Adrenal gland (tissue), 19 donors: Measurements from ENCODE around the gene NINJ1. TPM values are rescaled to one million over a fixed set of nuclear protein-coding genes. Genes with fewer than 3 reads are reported as not detected.

Experiments used
- DNase-seq, 7 donors: peaks; one replicate each; pipeline ENCODE4 v3.0.0-alpha.2; 2019 to 2020
- H3K27ac ChIP-seq, 5 donors: fragments of 200-600 bp; sonication (generic) in 4 of 5; 1 replicate in 3 of 5; 2 replicates in 2 of 5; pipeline versions ENCODE4 v1.5.1 to v1.8.0; 2016 to 2020; ENCODE audit warnings: mild to moderate bottlenecking in 1 of 5
- H3K27me3 ChIP-seq: fragments of 200-600 bp; 2 replicates; pipeline ENCODE4 v1.8.0; 2021
- H3K36me3 ChIP-seq, 2 donors: fragments of 200-600 bp; replicated peaks in 1 of 2; 1 replicate in 1 of 2; 2 replicates in 1 of 2; pipeline versions ENCODE4 v1.5.1 to v1.8.0; 2018 to 2022
- H3K4me1 ChIP-seq, 2 donors: fragments of 200-600 bp; replicated peaks in 1 of 2; 1 replicate in 1 of 2; 2 replicates in 1 of 2; pipeline versions ENCODE4 v1.5.1 to v1.8.0; 2018 to 2021
- H3K4me3 ChIP-seq, 4 donors: fragments of 200-600 bp; sonication (generic) in 3 of 4; one replicate each; pipeline ENCODE4 v1.5.1; 2016 to 2018
- H3K9me3 ChIP-seq, 3 donors: fragments of 200-600 bp; sonication (generic) in 1 of 3; replicated peaks in 1 of 3; 1 replicate in 2 of 3; 2 replicates in 1 of 3; pipeline versions ENCODE4 v1.5.1 to v1.8.0; 2016 to 2021
- POLR2A ChIP-seq, 2 donors: fragments of 450-650 bp; IDR thresholded peaks; one replicate each; pipeline ENCODE4 v1.6.1; 2017; ENCODE audit warnings: antibody characterized with exemption in 2 of 2, mild to moderate bottlenecking in 2 of 2, moderate library complexity in 1 of 2
- WGBS, 4 donors: extraction: QIAGEN DNeasy Blood & Tissue Kit in 2 of 4; methylation state at CpG; one replicate each; pipeline versions ENCODE4 v1.1.5 to v1.1.7; 2013 to 2017; 5-methylcytosine and 5-hydroxymethylcytosine counted together
- intact Hi-C, 2 donors: fragments of 100-400 bp; cut with DNase I; formaldehyde crosslinking; loops; one replicate each; pipeline versions ENCODE4 v1.14.1 to v1.15.0; 2022 to 2023
- long read RNA-seq, 10 donors: library from polyadenylated mRNA in 3 of 10; unstranded in 2 of 10; stranded (forward) in 1 of 10; transcript quantifications; one replicate each; pipeline ENCODE4 v2.0.0 and lab custom pipeline, GENCODE V29; 2021 to 2026
- polyA plus RNA-seq, 3 donors: library from polyadenylated mRNA; stranded (reverse); fragments of 200-250 nt in 2 of 3; fragments of 350-450 nt in 1 of 3; fragmentation: Illumina TruSeq in 1 of 3; extraction: RNeasy Lipid Tissue Mini Kit (QIAGEN cat#74804) in 1 of 3; gene quantifications; one replicate each; pipeline ENCODE4 v1.2.3, GENCODE V29; 2013 to 2014
- total RNA-seq, 9 donors: library from RNA; depleted of rRNA in 4 of 9; stranded (reverse); fragments of >200 nt in 4 of 9; fragments of 120-200 nt in 1 of 9; fragmentation: NEBNext Ultra II Directional in 1 of 9; extraction: Animal tissue kit (Norgen Biotek cat#: 25700) in 1 of 9; gene quantifications; one replicate each; pipeline versions ENCODE4 v1.1.0 to v1.2.4, GENCODE V29; 2013 to 2023
- TF ChIP-seq, protein P1 (sequence below), 6 experiments: fragments of 450-650 bp in 4 of 6; fragments of 200-600 bp in 2 of 6; sonication (generic) in 1 of 6; IDR thresholded peaks; 1 replicate in 5 of 6; 2 replicates in 1 of 6; pipeline versions ENCODE4 v1.5.1 to v1.8.0; 2016 to 2021; ENCODE audit warnings: antibody characterized with exemption in 6 of 6, mild to moderate bottlenecking in 2 of 6, moderate library complexity in 1 of 6
- donor health status: healthy with polysubstance abuse.
- donor health status: Bipolar disorder and iron deficiency.
- donor health status: DM: yes; HTN: yes; CAD: no.
- donor health status: DM: no; HTN: no; CAD: no.
- donor health status: DM: no; HTN: no; CAD: no.
- donor health status: DM: yes; HTN: yes; CAD: no.

NINJ1 gene, protein sequence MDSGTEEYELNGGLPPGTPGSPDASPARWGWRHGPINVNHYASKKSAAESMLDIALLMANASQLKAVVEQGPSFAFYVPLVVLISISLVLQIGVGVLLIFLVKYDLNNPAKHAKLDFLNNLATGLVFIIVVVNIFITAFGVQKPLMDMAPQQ
- total RNA-seq, result 100 to 1,000 TPM in 8 of 9 donors, 10 to 100 TPM in 1; 25.6 to 339 (median 177) TPM
- 100 to 1,000 TPM in 2 of 3 donors, 10 to 100 TPM in 1; 31.1 to 135 (median 101) TPM for polyA plus RNA-seq
- long read RNA-seq, donor 1, transcript NINJ1-201 (4 exons, 1,281 nt), result major isoform, 20 of 27 reads
- long read RNA-seq, donor 1, partial matches to known transcripts, result 5 of 27 reads
- long read RNA-seq, donor 1, other reads (novel, unspliced or antisense), result 0 of 27 reads
- long read RNA-seq, donor 2, transcript NINJ1-201 (4 exons, 1,281 nt), result major isoform, 28 of 34 reads
- long read RNA-seq, donor 2, transcript NINJ1-204 (2 exons, 2,026 nt), result minor isoform, 5 of 34 reads
- long read RNA-seq, donor 2, partial matches to known transcripts, result 0 of 34 reads
- long read RNA-seq, donor 2, other reads (novel, unspliced or antisense), result 0 of 34 reads
- long read RNA-seq, donor 3, transcript NINJ1-201 (4 exons, 1,281 nt), result major isoform, 11 of 11 reads
- long read RNA-seq, donor 3, partial matches to known transcripts, result 0 of 11 reads
- long read RNA-seq, donor 3, other reads (novel, unspliced or antisense), result 0 of 11 reads
- long read RNA-seq, donor 4, transcript NINJ1-201 (4 exons, 1,281 nt), result major isoform, 244 of 284 reads
- long read RNA-seq, donor 4, transcript NINJ1-204 (2 exons, 2,026 nt), result minor isoform, 7 of 284 reads
- long read RNA-seq, donor 4, partial matches to known transcripts, result 4 of 284 reads
- long read RNA-seq, donor 4, other reads (novel, unspliced or antisense), result 23 of 284 reads
- long read RNA-seq, donor 5, transcript NINJ1-202 (5 exons, 861 nt), result minor isoform, 5 of 378 reads
- long read RNA-seq, donor 5, transcript NINJ1-201 (4 exons, 1,281 nt), result major isoform, 354 of 378 reads
- long read RNA-seq, donor 5, partial matches to known transcripts, result 7 of 378 reads
- long read RNA-seq, donor 5, other reads (novel, unspliced or antisense), result 11 of 378 reads
- long read RNA-seq, donor 6, transcript NINJ1-201 (4 exons, 1,281 nt), result major isoform, 133 of 161 reads
- long read RNA-seq, donor 6, partial matches to known transcripts, result 2 of 161 reads
- long read RNA-seq, donor 6, other reads (novel, unspliced or antisense), result 24 of 161 reads
- long read RNA-seq, donor 7, transcript NINJ1-201 (4 exons, 1,281 nt), result major isoform, 7 of 7 reads
- long read RNA-seq, donor 7, partial matches to known transcripts, result 0 of 7 reads
- long read RNA-seq, donor 7, other reads (novel, unspliced or antisense), result 0 of 7 reads
- long read RNA-seq, donor 8, transcript NINJ1-201 (4 exons, 1,281 nt), result major isoform, 18 of 20 reads
- long read RNA-seq, donor 8, partial matches to known transcripts, result 0 of 20 reads
- long read RNA-seq, donor 8, other reads (novel, unspliced or antisense), result 0 of 20 reads
- long read RNA-seq, donor 9, transcript NINJ1-201 (4 exons, 1,281 nt), result major isoform, 11 of 20 reads
- long read RNA-seq, donor 9, partial matches to known transcripts, result 6 of 20 reads
- long read RNA-seq, donor 9, other reads (novel, unspliced or antisense), result 0 of 20 reads
- long read RNA-seq, donor 10, transcript NINJ1-201 (4 exons, 1,281 nt), result major isoform, 11 of 11 reads
- long read RNA-seq, donor 10, partial matches to known transcripts, result 0 of 11 reads
- long read RNA-seq, donor 10, other reads (novel, unspliced or antisense), result 0 of 11 reads

DNA sequence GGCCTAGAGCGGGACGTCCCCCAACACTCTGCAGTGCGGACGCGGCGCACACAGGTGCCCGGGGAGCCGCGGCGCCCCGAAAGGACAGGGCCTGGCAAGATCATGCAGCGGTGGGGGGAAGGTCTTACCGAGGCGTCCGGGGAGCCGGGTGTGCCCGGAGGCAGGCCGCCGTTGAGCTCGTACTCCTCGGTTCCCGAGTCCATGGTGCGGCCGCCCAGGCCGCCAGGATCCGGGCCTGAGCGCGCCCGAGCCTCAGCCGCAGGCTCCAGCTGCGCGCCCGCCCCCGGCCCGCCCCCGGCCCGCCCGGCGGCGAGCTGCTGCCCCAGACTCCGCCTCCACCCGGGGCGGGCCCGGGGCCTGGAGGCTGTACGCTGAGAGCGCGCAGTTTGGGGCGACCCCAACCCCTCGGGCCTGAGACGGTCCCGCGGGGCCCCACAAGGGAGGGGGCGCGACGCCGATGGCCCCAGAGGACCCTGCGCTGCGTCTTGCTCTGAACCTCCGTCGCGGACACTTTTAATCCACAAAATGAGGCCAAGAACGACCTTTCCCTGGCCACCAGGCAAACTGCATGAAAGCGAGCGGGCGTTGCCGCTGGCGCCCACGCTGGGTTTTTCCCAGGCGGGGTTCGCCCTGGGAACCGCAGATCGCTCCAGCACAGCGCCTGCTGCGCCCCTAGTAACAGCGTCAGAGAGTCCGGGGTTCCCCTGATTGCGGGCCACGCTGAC is at the start of gene NINJ1:
Gene NINJ1, minus strand, starts transcription at position 237 of the 725 bp plus-strand sequence. Its CDS starts 34 bp downstream, at position 203.
- DNase-seq, result peak; percentile 67 to 82 (median 77)
- intact Hi-C loops, result no loop called here
- TF ChIP-seq POLR2A (IDR thresholded peaks at IDR 0.05), result peak; percentile 78 to 92
- TF ChIP-seq, protein P1, sequence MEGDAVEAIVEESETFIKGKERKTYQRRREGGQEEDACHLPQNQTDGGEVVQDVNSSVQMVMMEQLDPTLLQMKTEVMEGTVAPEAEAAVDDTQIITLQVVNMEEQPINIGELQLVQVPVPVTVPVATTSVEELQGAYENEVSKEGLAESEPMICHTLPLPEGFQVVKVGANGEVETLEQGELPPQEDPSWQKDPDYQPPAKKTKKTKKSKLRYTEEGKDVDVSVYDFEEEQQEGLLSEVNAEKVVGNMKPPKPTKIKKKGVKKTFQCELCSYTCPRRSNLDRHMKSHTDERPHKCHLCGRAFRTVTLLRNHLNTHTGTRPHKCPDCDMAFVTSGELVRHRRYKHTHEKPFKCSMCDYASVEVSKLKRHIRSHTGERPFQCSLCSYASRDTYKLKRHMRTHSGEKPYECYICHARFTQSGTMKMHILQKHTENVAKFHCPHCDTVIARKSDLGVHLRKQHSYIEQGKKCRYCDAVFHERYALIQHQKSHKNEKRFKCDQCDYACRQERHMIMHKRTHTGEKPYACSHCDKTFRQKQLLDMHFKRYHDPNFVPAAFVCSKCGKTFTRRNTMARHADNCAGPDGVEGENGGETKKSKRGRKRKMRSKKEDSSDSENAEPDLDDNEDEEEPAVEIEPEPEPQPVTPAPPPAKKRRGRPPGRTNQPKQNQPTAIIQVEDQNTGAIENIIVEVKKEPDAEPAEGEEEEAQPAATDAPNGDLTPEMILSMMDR (IDR thresholded peaks at IDR 0.05), result no peak
- H3K4me1 ChIP-seq, result peaks cover 40 to 57% of the 10 kb centered on the region in 2 donors
- no peaks in the 10 kb centered on the region for H3K36me3 ChIP-seq
- 0 to 6% (median 0%) methylated on average over 9 to 78 of the region's 78 CpGs for WGBS, 4 donors
- no peaks in the 10 kb centered on the region for H3K27me3 ChIP-seq
- H3K9me3 ChIP-seq, result no peaks in the 10 kb centered on the region
- peak within 1 kb of the TSS; percentile 95 to 99 (median 97) for H3K27ac ChIP-seq
- H3K4me3 ChIP-seq, result peak within 1 kb of the TSS; percentile 43 to 87 (median 81)

DNA sequence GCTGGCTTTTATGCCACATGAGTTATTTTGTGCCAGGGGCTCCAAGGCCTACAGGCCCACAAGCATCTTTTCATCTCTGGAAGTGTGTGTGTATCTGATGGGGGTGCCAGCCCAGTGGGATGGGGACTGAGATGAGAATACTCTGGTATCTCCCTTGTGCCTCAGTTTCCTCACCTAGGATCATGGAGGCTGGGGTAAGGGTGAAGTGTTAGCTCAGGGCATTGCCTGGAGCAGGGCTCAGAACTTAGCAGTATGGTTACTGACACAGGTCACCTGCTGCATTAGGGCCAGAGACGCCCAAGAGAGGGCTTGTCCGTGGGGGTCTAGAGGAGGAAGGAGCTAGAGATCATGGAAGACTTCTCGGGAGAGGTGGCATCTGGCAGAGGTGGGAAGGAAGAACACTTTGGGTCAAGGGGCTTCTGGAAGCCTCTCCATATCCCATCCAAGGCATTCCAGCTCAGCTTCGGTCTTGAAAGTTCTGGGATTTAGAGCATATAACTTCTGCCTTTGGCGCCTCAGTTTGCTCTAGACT is 49.1 kb upstream of the NINJ1 start:
- intact Hi-C loops, result no loop called here
- H3K27ac ChIP-seq, result no peak overlapping the region

DNA sequence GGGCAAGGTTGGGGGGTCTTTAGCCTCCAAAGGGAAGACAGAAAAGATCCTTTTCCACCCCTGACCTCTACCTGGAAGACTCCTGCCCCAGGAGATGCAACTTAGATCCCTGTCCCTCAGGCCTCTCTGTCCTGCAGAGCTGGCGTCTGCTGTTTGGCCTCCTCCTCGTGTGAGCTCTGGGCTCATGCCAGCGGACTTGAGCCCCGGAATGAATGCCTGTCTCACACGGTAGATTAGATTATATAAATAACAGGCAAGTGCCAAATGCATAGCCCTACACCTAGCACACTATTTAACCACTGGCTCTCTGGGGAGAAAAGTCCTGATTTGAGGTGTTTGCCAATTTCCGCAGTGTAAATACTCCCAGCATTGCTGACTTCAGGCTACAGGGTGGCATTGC is 48.5 kb upstream of the NINJ1 start:
- Histone ChIP-seq H3K36me3 (no peaks in the 10 kb centered on the region), H3K4me1 (peaks cover 6 to 11% of the 10 kb centered on the region in 2 donors), H3K27me3 (peaks cover 3% of the 10 kb centered on the region), H3K27ac (no peak overlapping the region), H3K4me3 (no peak overlapping the region), H3K9me3 (no peaks in the 10 kb centered on the region)
- whole genome bisulfite sequencing, 4 donors, result 75 to 86% (median 85%) methylated on average over 6 of the region's 6 CpGs
- intact Hi-C loops, result no loop called here
- DNase-seq, result no peak
- TF ChIP-seq, protein P1 (IDR thresholded peaks at IDR 0.05), result no peak
- TF ChIP-seq POLR2A (IDR thresholded peaks at IDR 0.05), result no peak

More for the DNA sequence above, 49.1 kb upstream of the NINJ1 start:
- Histone ChIP-seq H3K9me3 (no peaks in the 10 kb centered on the region), H3K27me3 (peaks cover 3% of the 10 kb centered on the region), H3K36me3 (no peaks in the 10 kb centered on the region), H3K4me3 (no peak overlapping the region), H3K4me1 (peaks cover 6 to 11% of the 10 kb centered on the region in 2 donors)
- no peak for DNase-seq
- 75 to 90% (median 83%) methylated on average over 5 of the region's 5 CpGs for WGBS, 4 donors
- TF ChIP-seq, protein P1 (IDR thresholded peaks at IDR 0.05), result no peak
- no peak for TF ChIP-seq POLR2A (IDR thresholded peaks at IDR 0.05)
